Right atrium auricular region (tissue), 2 donors: ENCODE results near the gene BASP1. TPM values are rescaled to one million over a fixed set of nuclear protein-coding genes. Genes with fewer than 3 reads are reported as not detected.
"Not testable (repeated sequence)": the region's sequence is repeated elsewhere in the genome, so short reads cannot be mapped to it uniquely, and the experiment has no call there.

Source experiments
- DNase-seq: peaks from one replicate; pipeline ENCODE4 v3.0.0-alpha.2; 2019; ENCODE audit warnings: low spot score
- H3K27ac ChIP-seq, 2 donors: fragments of 200-600 bp; sonication (generic); 1 replicate in 1 of 2; 2 replicates in 1 of 2; pipeline ENCODE4 v1.5.1; 2016 to 2019
- H3K27me3 ChIP-seq, 2 donors: fragments of 200-600 bp; sonication (generic); one replicate each; pipeline versions ENCODE4 v1.5.1 to v1.6.0; 2017 to 2019
- H3K36me3 ChIP-seq: fragments of 200-600 bp; sonication (generic); one replicate; pipeline ENCODE4 v1.5.1; 2016
- H3K4me1 ChIP-seq, 2 donors: fragments of 200-600 bp; sonication (generic); one replicate each; pipeline versions ENCODE4 v1.5.1 to v1.6.0; 2017 to 2019
- H3K4me3 ChIP-seq, 2 donors: fragments of 200-600 bp; sonication (generic); 1 replicate in 1 of 2; 2 replicates in 1 of 2; pipeline ENCODE4 v1.5.1; 2017 to 2019; ENCODE audit warnings: mild to moderate bottlenecking in 1 of 2, moderate library complexity in 1 of 2
- H3K9me3 ChIP-seq, 2 donors: fragments of 200-600 bp; sonication (generic); one replicate each; pipeline ENCODE4 v1.5.1; 2019
- CTCF ChIP-seq, 2 donors: fragments of 200-600 bp; sonication (generic); IDR thresholded peaks; one replicate each; pipeline ENCODE4 v1.5.1; 2019; ENCODE audit warnings: antibody characterized with exemption in 2 of 2
- total RNA-seq, 2 donors: library from RNA; depleted of rRNA; stranded (reverse); fragments of >200 nt; gene quantifications; one replicate each; pipeline ENCODE4 v1.1.0, GENCODE V29; 2016

BASP1 gene
- total RNA-seq, 2 donors from 2014 or later = 8.3 to 18.4 TPM

GRCh38 chr5:17240487-17240886 is 23.1 kb downstream of the BASP1 start:
- H3K4me3 ChIP-seq = no peak overlapping the region
- no peaks in the 10 kb centered on the region for H3K27me3 ChIP-seq
- H3K27ac ChIP-seq = no peak overlapping the region
- H3K9me3 ChIP-seq = no peaks in the 10 kb centered on the region
- DNase-seq = no peak
- H3K4me1 ChIP-seq = no peaks in the 10 kb centered on the region
- H3K36me3 ChIP-seq = no peaks in the 10 kb centered on the region
- TF ChIP-seq CTCF (IDR thresholded peaks at IDR 0.05) = no peak

- no peak for DNase-seq
- H3K27ac ChIP-seq = no peak overlapping the region
- H3K27me3 ChIP-seq = no peaks in the 10 kb centered on the region
- no peaks in the 10 kb centered on the region for H3K36me3 ChIP-seq
- TF ChIP-seq CTCF (IDR thresholded peaks at IDR 0.05) = no peak
- no peaks in the 10 kb centered on the region for H3K4me1 ChIP-seq
- no peak overlapping the region for H3K4me3 ChIP-seq
- no peaks in the 10 kb centered on the region for H3K9me3 ChIP-seq
Observed at GRCh38 chr5:17241635-17242034, 24.2 kb downstream of the BASP1 start.

GRCh38 chr5:17243287-17244063 is 26.0 kb downstream of the BASP1 start:
- H3K9me3 ChIP-seq = no peaks in the 10 kb centered on the region
- no peak for TF ChIP-seq CTCF (IDR thresholded peaks at IDR 0.05)
- H3K27ac ChIP-seq = no peak overlapping the region
- DNase-seq = no peak
- H3K27me3 ChIP-seq = no peaks in the 10 kb centered on the region
- H3K36me3 ChIP-seq = no peaks in the 10 kb centered on the region
- H3K4me1 ChIP-seq = no peaks in the 10 kb centered on the region
- no peak overlapping the region for H3K4me3 ChIP-seq

GRCh38 chr5:17249029-17249634 is 31.7 kb downstream of the BASP1 start:
- Histone ChIP-seq H3K4me3 (no peak overlapping the region), H3K36me3 (no peaks in the 10 kb centered on the region), H3K27ac (no peak overlapping the region), H3K4me1 (no peaks in the 10 kb centered on the region), H3K9me3 (no peaks in the 10 kb centered on the region), H3K27me3 (no peaks in the 10 kb centered on the region)
- no peak for TF ChIP-seq CTCF (IDR thresholded peaks at IDR 0.05)
- DNase-seq = peak; percentile 75

- not testable (repeated sequence) for H3K36me3 ChIP-seq, H3K27me3 ChIP-seq, H3K4me1 ChIP-seq, DNase-seq, H3K27ac ChIP-seq, H3K4me3 ChIP-seq, H3K9me3 ChIP-seq
Observed at GRCh38 chr5:17249841-17250240, 32.4 kb downstream of the BASP1 start.

- H3K9me3 ChIP-seq = no peaks in the 10 kb centered on the region
- no peak for DNase-seq
- TF ChIP-seq CTCF (IDR thresholded peaks at IDR 0.05) = no peak
- H3K27me3 ChIP-seq = no peaks in the 10 kb centered on the region
- H3K4me1 ChIP-seq = no peaks in the 10 kb centered on the region
- no peaks in the 10 kb centered on the region for H3K36me3 ChIP-seq
- H3K27ac ChIP-seq = no peak overlapping the region
- H3K4me3 ChIP-seq = no peak overlapping the region
Observed at GRCh38 chr5:17252543-17252942, 35.1 kb downstream of the BASP1 start.
